Measurements from ENCODE around the gene TBC1D4.
"Not testable (repeated sequence)": the region's sequence is repeated elsewhere in the genome, so short reads cannot be mapped to it uniquely, and the experiment has no call there.

The TBC1D4 gene

GRCh38 chr13:75312884-75313520 is 169.0 kb downstream of the TBC1D4 start:
- Histone ChIP-seq H3K4me3 (ENCODE audit: low read length) (no peak overlapping the region), H3K9me3 (ENCODE audit: insufficient read depth, low read depth, low read length) (no peaks in the 10 kb centered on the region), H3K27me3 (ENCODE audit: insufficient read depth, low read length) (no peaks in the 10 kb centered on the region), H3K27ac (ENCODE audit: low read depth, low read length) (no peak overlapping the region), H3K9ac (ENCODE audit: low read depth, low read length) (no peak overlapping the region), H3K4me1 (ENCODE audit: insufficient read depth, low read length) (peaks cover under 1% of the 10 kb centered on the region; the same call in 1 of the 2 replicates), H3K36me3 (ENCODE audit: insufficient read depth, low read length) (peaks cover 6% of the 10 kb centered on the region; the same call in 1 of the 2 replicates)
- WGBS, result 98% methylated on average over 2 of the region's 2 CpGs

GRCh38 chr13:75309981-75310580 is 171.9 kb downstream of the TBC1D4 start:
- Histone ChIP-seq H3K4me1 (ENCODE audit: insufficient read depth, low read length) (peaks cover 5% of the 10 kb centered on the region; the same call in 1 of the 2 replicates), H3K27ac (ENCODE audit: low read depth, low read length) (no peak overlapping the region), H3K9me3 (ENCODE audit: insufficient read depth, low read depth, low read length) (no peaks in the 10 kb centered on the region), H3K9ac (ENCODE audit: low read depth, low read length) (no peak overlapping the region), H3K27me3 (ENCODE audit: insufficient read depth, low read length) (no peaks in the 10 kb centered on the region), H3K36me3 (ENCODE audit: insufficient read depth, low read length) (peaks cover 9% of the 10 kb centered on the region; the same call in 1 of the 2 replicates), H3K4me3 (ENCODE audit: low read length) (no peak overlapping the region)
- 97% methylated on average over 8 of the region's 8 CpGs for WGBS

- no peak overlapping the region for H3K9ac ChIP-seq (ENCODE audit: low read depth, low read length)
- peaks cover 9% of the 10 kb centered on the region; the same call in 1 of the 2 replicates for H3K36me3 ChIP-seq (ENCODE audit: insufficient read depth, low read length)
- no peaks in the 10 kb centered on the region for H3K27me3 ChIP-seq (ENCODE audit: insufficient read depth, low read length)
- H3K9me3 ChIP-seq (ENCODE audit: insufficient read depth, low read depth, low read length), result no peaks in the 10 kb centered on the region
- peaks cover 5% of the 10 kb centered on the region; the same call in 1 of the 2 replicates for H3K4me1 ChIP-seq (ENCODE audit: insufficient read depth, low read length)
- WGBS, result 100% methylated on average over 2 of the region's 2 CpGs
- no peak overlapping the region for H3K27ac ChIP-seq (ENCODE audit: low read depth, low read length)
- H3K4me3 ChIP-seq (ENCODE audit: low read length), result no peak overlapping the region
Measured at GRCh38 chr13:75308222-75308621, 173.7 kb downstream of the TBC1D4 start.

GRCh38 chr13:75307370-75307949 is 174.5 kb downstream of the TBC1D4 start:
- 77% methylated on average over 5 of the region's 6 CpGs for WGBS
- peaks cover 9% of the 10 kb centered on the region; the same call in 1 of the 2 replicates for H3K36me3 ChIP-seq (ENCODE audit: insufficient read depth, low read length)
- H3K9me3 ChIP-seq (ENCODE audit: insufficient read depth, low read depth, low read length), result no peaks in the 10 kb centered on the region
- no peak overlapping the region for H3K9ac ChIP-seq (ENCODE audit: low read depth, low read length)
- no peak overlapping the region for H3K4me3 ChIP-seq (ENCODE audit: low read length)
- H3K4me1 ChIP-seq (ENCODE audit: insufficient read depth, low read length), result peaks cover 5% of the 10 kb centered on the region; the same call in 1 of the 2 replicates
- H3K27me3 ChIP-seq (ENCODE audit: insufficient read depth, low read length), result no peaks in the 10 kb centered on the region
- no peak overlapping the region for H3K27ac ChIP-seq (ENCODE audit: low read depth, low read length)

GRCh38 chr13:75306967-75307366 is 175.0 kb downstream of the TBC1D4 start:
- H3K36me3 ChIP-seq (ENCODE audit: insufficient read depth, low read length), result peaks cover 13% of the 10 kb centered on the region; the same call in 1 of the 2 replicates
- H3K9me3 ChIP-seq (ENCODE audit: insufficient read depth, low read depth, low read length); H3K4me3 ChIP-seq (ENCODE audit: low read length); H3K4me1 ChIP-seq (ENCODE audit: insufficient read depth, low read length); H3K9ac ChIP-seq (ENCODE audit: low read depth, low read length); H3K27ac ChIP-seq (ENCODE audit: low read depth, low read length); H3K27me3 ChIP-seq (ENCODE audit: insufficient read depth, low read length): not testable (repeated sequence)
- WGBS, result 87% methylated on average over 1 of the region's 1 CpG

GRCh38 chr13:75305059-75305458 is 176.9 kb downstream of the TBC1D4 start:
- no peaks in the 10 kb centered on the region for H3K9me3 ChIP-seq (ENCODE audit: insufficient read depth, low read depth, low read length)
- 97% methylated on average over 2 of the region's 2 CpGs for WGBS

GRCh38 chr13:75303263-75303662 is 178.7 kb downstream of the TBC1D4 start:
- Histone ChIP-seq H3K27me3 (ENCODE audit: insufficient read depth, low read length) (no peaks in the 10 kb centered on the region), H3K4me1 (ENCODE audit: insufficient read depth, low read length) (peaks cover 5% of the 10 kb centered on the region; the same call in 1 of the 2 replicates), H3K9me3 (ENCODE audit: insufficient read depth, low read depth, low read length) (no peaks in the 10 kb centered on the region), H3K9ac (ENCODE audit: low read depth, low read length) (no peak overlapping the region), H3K27ac (ENCODE audit: low read depth, low read length) (no peak overlapping the region), H3K36me3 (ENCODE audit: insufficient read depth, low read length) (peaks cover 19% of the 10 kb centered on the region), H3K4me3 (ENCODE audit: low read length) (no peak overlapping the region)
- WGBS, result 99% methylated on average over 4 of the region's 4 CpGs

More at GRCh38 chr13:75305059-75305458, 176.9 kb downstream of the TBC1D4 start:
- H3K36me3 ChIP-seq (ENCODE audit: insufficient read depth, low read length), result peaks cover 17% of the 10 kb centered on the region; the same call in 1 of the 2 replicates
- no peak overlapping the region for H3K9ac ChIP-seq (ENCODE audit: low read depth, low read length)
- H3K27me3 ChIP-seq (ENCODE audit: insufficient read depth, low read length), result no peaks in the 10 kb centered on the region
- peaks cover 5% of the 10 kb centered on the region; the same call in 1 of the 2 replicates for H3K4me1 ChIP-seq (ENCODE audit: insufficient read depth, low read length)
- no peak overlapping the region for H3K4me3 ChIP-seq (ENCODE audit: low read length)
- no peak overlapping the region for H3K27ac ChIP-seq (ENCODE audit: low read depth, low read length)

GRCh38 chr13:75302071-75302698 is 179.8 kb downstream of the TBC1D4 start:
- Histone ChIP-seq H3K9me3 (ENCODE audit: insufficient read depth, low read depth, low read length) (no peaks in the 10 kb centered on the region), H3K27me3 (ENCODE audit: insufficient read depth, low read length) (no peaks in the 10 kb centered on the region), H3K4me3 (ENCODE audit: low read length) (no peak overlapping the region), H3K9ac (ENCODE audit: low read depth, low read length) (no peak overlapping the region), H3K36me3 (ENCODE audit: insufficient read depth, low read length) (peaks cover 19% of the 10 kb centered on the region), H3K4me1 (ENCODE audit: insufficient read depth, low read length) (no peaks in the 10 kb centered on the region), H3K27ac (ENCODE audit: low read depth, low read length) (no peak overlapping the region)
- 91% methylated on average over 10 of the region's 10 CpGs for whole genome bisulfite sequencing

- Histone ChIP-seq H3K9ac (ENCODE audit: low read depth, low read length) (no peak overlapping the region), H3K27me3 (ENCODE audit: insufficient read depth, low read length) (no peaks in the 10 kb centered on the region), H3K27ac (ENCODE audit: low read depth, low read length) (no peak overlapping the region), H3K9me3 (ENCODE audit: insufficient read depth, low read depth, low read length) (no peaks in the 10 kb centered on the region), H3K36me3 (ENCODE audit: insufficient read depth, low read length) (peaks cover 15% of the 10 kb centered on the region), H3K4me1 (ENCODE audit: insufficient read depth, low read length) (no peaks in the 10 kb centered on the region), H3K4me3 (ENCODE audit: low read length) (no peak overlapping the region)
- 97% methylated on average over 3 of the region's 4 CpGs for WGBS
Measured at GRCh38 chr13:75299913-75300862, 181.8 kb downstream of the TBC1D4 start.

GRCh38 chr13:75299246-75299645 is 182.7 kb downstream of the TBC1D4 start:
- whole genome bisulfite sequencing, result 90% methylated on average over 5 of the region's 5 CpGs
- H3K27ac ChIP-seq (ENCODE audit: low read depth, low read length), result 0 out of 2 replicates have a peak overlapping the region, but pooled peaks have one; percentile 3
- H3K9ac ChIP-seq (ENCODE audit: low read depth, low read length), result no peak overlapping the region
- no peaks in the 10 kb centered on the region for H3K27me3 ChIP-seq (ENCODE audit: insufficient read depth, low read length)
- peaks cover 15% of the 10 kb centered on the region for H3K36me3 ChIP-seq (ENCODE audit: insufficient read depth, low read length)
- no peaks in the 10 kb centered on the region for H3K9me3 ChIP-seq (ENCODE audit: insufficient read depth, low read depth, low read length)
- H3K4me3 ChIP-seq (ENCODE audit: low read length), result no peak overlapping the region
- H3K4me1 ChIP-seq (ENCODE audit: insufficient read depth, low read length), result no peaks in the 10 kb centered on the region
